ENCODE data around the gene SLC23A3. TPM values are rescaled to one million over a fixed set of nuclear protein-coding genes. Genes with fewer than 3 reads are reported as not detected.

SLC23A3 gene
- total and polyA plus RNA-seq, 9 of the 15 experiments (the other 6 are each of a cell fraction or from before 2014, with no cell fraction given): 0.06 to 0.64 (median 0.16) TPM

DNA sequence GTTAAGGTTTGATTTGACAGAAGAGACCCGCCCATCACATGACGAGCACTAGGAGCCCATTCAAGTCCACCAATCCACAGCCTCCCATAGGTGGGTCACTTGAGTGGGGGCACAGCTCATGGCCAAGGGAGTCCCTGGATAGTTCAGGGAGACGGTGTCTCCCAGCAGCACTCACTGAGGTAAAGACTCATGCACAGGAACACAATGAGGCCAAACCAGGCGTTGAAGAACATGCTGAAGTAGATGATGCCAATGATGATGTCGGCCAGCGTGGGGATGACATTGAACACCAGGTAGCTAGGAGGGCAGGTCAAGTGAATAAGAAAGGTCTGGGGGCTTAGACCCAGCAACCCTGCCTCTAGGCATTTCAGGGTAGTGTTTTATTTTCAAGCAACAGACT lies 45.0 kb upstream of the SLC23A3 start:
- H2AFZ ChIP-seq (ENCODE audit: low read depth, low read length): no peak overlapping the region
- peaks cover 27% of the 10 kb centered on the region for H3K79me2 ChIP-seq (ENCODE audit: control insufficient read depth, insufficient read depth, low read length)
- no peak overlapping the region for H3K4me2 ChIP-seq (ENCODE audit: insufficient read depth, low read length)
- no peak overlapping the region for H3K27ac ChIP-seq (ENCODE audit: extremely low read depth, low read depth, low read length)
- ChIA-PET CTCF (ENCODE audit: low intra/inter-chr PET ratio) (no interaction called here), POLR2A (interaction anchor here (0.6 to 1.2 kb wide), 3 partner anchors 9 to 60 kb away, joined by 3 read pairs; no protein-coding TSS in a partner anchor)
- DNase-seq (ENCODE audit: extremely low read depth in 1 of 4, low spot score in 3 of 4) (no peak), FAIRE-seq (no peak), ATAC-seq (no peak)
- no peak overlapping the region for H3K9ac ChIP-seq (ENCODE audit: insufficient read depth in 1 of 2, low read depth in 2 of 2, low read length in 2 of 2)
- no peaks in the 10 kb centered on the region for H3K9me1 ChIP-seq (ENCODE audit: control insufficient read depth, insufficient read depth, low read length)
- 0 out of 2 replicates have a peak, but pooled peaks cover 2% of the 10 kb centered on the region for H4K20me1 ChIP-seq (replicated peaks; ENCODE audit: control insufficient read depth, insufficient read depth, low read length)
- 94% methylated on average over 6 of the region's 6 CpGs for WGBS (ENCODE audit: insufficient coverage, low coverage, missing lambda C conversion rate)
- intact Hi-C loops (cut with micrococcal nuclease): no loop called here
- H3K4me3 ChIP-seq: no peak overlapping the region
- BruUV-seq (replicated peaks): no TSS peak
- peaks cover 70% of the 10 kb centered on the region for H3K36me3 ChIP-seq (ENCODE audit: control insufficient read depth, insufficient read depth, low read length)
- in situ Hi-C loops (cut with MboI): no loop called here
- peaks cover 13 to 35% of the 10 kb centered on the region in 2 experiments; a peak in 4 of 5 replicates for H3K4me1 ChIP-seq (replicated peaks in 1 of 2; ENCODE audit: control insufficient read depth in 2 of 2, insufficient read depth in 2 of 2, low read length in 2 of 2)
- no peaks in the 10 kb centered on the region for H3K9me3 ChIP-seq (replicated peaks; ENCODE audit: control insufficient read depth, insufficient read depth, low read depth, low read length)
- no peaks in the 10 kb centered on the region for H3K27me3 ChIP-seq (ENCODE audit: control insufficient read depth in 2 of 2, insufficient read depth in 2 of 2, low read length in 2 of 2)
- TF ChIP-seq TCF7L2 (IDR thresholded peaks at IDR 0.05; ENCODE audit: low read depth, low read length) (no peak), ZNF146 (CRISPR knock-in tag; IDR thresholded peaks at IDR 0.05; ENCODE audit: unreplicated experiment) (no peak), CTBP1 (IDR thresholded peaks at IDR 0.05; ENCODE audit: borderline replicate concordance) (no peak), SMAD2 (IDR thresholded peaks at IDR 0.05; ENCODE audit: low read depth, low read length) (no peak), BRD4 (IDR thresholded peaks at IDR 0.05) (no peak), SMARCC2 (IDR thresholded peaks at IDR 0.05; ENCODE audit: low read depth) (no peak), CC2D1A (IDR thresholded peaks at IDR 0.05) (no peak), NR2C2 (CRISPR knock-in tag; IDR thresholded peaks at IDR 0.05) (no peak), NR2C2 (tag; IDR thresholded peaks at IDR 0.05) (no peak), MCM2 (IDR thresholded peaks at IDR 0.05; ENCODE audit: low read depth) (no peak), CEBPG (CRISPR knock-in tag; IDR thresholded peaks at IDR 0.05) (no peak), CEBPG (tag; conservative IDR thresholded peaks at IDR 0.05 in 1 of 2, IDR thresholded peaks at IDR 0.05 in 1 of 2) (no peak), ZNF274 (IDR thresholded peaks at IDR 0.05; ENCODE audit: borderline replicate concordance, low read depth, low read length) (no peak), RBM15 (IDR thresholded peaks at IDR 0.05; ENCODE audit: insufficient read depth, low read length) (no peak), XRCC4 (IDR thresholded peaks at IDR 0.05; ENCODE audit: extremely low read depth, insufficient read depth, insufficient read length) (no peak)
- TF ChIP-seq, protein P1, sequence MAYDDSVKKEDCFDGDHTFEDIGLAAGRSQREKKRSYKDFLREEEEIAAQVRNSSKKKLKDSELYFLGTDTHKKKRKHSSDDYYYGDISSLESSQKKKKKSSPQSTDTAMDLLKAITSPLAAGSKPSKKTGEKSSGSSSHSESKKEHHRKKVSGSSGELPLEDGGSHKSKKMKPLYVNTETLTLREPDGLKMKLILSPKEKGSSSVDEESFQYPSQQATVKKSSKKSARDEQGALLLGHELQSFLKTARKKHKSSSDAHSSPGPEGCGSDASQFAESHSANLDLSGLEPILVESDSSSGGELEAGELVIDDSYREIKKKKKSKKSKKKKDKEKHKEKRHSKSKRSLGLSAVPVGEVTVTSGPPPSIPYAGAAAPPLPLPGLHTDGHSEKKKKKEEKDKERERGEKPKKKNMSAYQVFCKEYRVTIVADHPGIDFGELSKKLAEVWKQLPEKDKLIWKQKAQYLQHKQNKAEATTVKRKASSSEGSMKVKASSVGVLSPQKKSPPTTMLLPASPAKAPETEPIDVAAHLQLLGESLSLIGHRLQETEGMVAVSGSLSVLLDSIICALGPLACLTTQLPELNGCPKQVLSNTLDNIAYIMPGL (CRISPR knock-in tag; IDR thresholded peaks at IDR 0.05): no peak
- TF ChIP-seq, protein P2, sequence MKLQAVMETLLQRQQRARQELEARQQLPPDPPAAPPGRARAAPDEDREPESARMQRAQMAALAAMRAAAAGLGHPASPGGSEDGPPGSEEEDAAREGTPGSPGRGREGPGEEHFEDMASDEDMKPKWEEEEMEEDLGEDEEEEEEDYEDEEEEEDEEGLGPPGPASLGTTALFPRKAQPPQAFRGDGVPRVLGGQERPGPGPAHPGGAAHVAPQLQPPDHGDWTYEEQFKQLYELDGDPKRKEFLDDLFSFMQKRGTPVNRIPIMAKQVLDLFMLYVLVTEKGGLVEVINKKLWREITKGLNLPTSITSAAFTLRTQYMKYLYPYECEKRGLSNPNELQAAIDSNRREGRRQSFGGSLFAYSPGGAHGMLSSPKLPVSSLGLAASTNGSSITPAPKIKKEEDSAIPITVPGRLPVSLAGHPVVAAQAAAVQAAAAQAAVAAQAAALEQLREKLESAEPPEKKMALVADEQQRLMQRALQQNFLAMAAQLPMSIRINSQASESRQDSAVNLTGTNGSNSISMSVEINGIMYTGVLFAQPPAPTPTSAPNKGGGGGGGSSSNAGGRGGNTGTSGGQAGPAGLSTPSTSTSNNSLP (IDR thresholded peaks at IDR 0.05; ENCODE audit: borderline replicate concordance, low read depth, low read length): no peak
- TF ChIP-seq, protein P3, sequence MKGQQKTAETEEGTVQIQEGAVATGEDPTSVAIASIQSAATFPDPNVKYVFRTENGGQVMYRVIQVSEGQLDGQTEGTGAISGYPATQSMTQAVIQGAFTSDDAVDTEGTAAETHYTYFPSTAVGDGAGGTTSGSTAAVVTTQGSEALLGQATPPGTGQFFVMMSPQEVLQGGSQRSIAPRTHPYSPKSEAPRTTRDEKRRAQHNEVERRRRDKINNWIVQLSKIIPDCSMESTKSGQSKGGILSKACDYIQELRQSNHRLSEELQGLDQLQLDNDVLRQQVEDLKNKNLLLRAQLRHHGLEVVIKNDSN (CRISPR knock-in tag; IDR thresholded peaks at IDR 0.05): no peak
- TF ChIP-seq, protein P4, sequence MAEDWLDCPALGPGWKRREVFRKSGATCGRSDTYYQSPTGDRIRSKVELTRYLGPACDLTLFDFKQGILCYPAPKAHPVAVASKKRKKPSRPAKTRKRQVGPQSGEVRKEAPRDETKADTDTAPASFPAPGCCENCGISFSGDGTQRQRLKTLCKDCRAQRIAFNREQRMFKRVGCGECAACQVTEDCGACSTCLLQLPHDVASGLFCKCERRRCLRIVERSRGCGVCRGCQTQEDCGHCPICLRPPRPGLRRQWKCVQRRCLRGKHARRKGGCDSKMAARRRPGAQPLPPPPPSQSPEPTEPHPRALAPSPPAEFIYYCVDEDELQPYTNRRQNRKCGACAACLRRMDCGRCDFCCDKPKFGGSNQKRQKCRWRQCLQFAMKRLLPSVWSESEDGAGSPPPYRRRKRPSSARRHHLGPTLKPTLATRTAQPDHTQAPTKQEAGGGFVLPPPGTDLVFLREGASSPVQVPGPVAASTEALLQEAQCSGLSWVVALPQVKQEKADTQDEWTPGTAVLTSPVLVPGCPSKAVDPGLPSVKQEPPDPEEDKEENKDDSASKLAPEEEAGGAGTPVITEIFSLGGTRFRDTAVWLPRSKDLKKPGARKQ (CRISPR knock-in tag; IDR thresholded peaks at IDR 0.05): no peak
